Glomerular visceral epithelial cell (primary cell): Measurements from ENCODE around the gene CHID1.

ENCODE experiments used
- DNase-seq: peaks from one replicate; pipeline ENCODE4 v3.0.0-alpha.2; 2016; ENCODE audit errors: extremely low spot score

The CHID1 gene

DNA sequence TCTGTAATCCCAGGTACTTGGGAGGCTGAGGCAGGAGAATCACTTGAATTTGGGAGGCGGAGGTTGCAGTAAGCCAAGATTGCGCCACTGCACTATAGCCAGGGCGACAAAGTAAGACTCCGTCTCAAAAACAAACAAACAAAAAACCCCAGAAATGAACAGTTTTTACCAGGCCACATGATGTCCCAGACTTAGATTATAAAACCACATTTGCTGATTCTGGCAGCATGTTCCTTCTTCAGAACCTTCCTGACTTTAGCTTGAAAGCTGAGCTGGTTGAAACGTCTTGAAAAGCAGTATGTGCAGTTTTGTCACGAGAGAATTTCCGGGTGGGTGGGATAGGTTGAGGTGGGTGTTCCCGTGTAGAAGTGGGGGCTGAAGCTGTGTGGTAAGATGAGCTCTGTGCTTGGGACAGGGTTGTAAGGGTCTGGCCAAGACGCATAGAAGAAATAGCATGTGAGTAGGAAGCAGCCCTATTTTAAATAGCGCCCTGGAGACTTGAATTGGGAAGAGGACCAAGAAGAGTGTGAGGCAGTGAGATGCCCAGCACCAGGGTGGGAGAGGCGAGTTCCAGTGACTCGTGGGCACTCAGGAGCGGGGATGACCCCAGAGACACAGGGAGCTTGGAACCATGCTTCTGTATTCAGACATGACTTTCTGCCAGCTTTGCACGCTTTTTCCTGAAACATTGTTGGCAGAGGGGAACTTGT is 22.7 kb upstream of the CHID1 start:
- no peak for DNase-seq

DNA sequence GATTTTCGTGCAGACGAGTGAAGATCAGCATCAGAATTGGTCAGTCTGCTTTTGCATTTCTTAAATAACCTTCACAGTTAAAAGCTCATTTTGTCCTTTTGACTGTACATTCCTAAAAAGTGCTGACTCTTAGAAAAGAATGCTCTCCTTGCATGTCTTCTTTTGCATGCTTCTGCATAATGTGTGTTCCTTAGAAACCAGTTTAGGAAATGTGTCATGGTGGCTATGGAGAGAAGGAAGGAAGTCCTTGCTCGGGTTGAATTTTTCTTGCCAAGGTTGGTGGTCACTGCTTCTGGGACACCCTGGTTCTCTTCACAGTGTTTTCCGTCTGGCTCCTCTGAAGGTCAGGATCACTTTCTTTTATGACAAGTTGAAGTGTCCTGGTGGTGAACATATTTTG is 21.8 kb upstream of the CHID1 start:
- DNase-seq = no peak

DNA sequence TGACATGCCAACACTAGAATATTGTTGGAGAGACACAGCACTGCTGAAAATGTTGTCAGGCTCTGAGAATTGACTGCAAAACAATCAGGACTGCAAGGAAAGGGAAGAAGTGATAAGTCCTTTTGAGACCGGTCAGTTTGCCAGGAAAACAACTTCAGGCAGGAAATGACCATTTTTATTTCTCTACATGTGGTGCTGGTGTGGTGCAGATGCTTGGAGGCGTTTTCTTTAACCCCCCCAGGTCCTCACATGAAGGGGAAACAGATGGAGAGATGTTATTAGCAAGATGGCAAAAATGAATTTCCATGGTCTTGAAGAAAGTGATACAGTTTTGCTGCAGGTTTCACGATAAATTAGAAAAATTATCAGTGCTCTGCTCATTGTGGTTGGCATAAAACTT is 20.8 kb upstream of the CHID1 start:
- no peak for DNase-seq

DNA sequence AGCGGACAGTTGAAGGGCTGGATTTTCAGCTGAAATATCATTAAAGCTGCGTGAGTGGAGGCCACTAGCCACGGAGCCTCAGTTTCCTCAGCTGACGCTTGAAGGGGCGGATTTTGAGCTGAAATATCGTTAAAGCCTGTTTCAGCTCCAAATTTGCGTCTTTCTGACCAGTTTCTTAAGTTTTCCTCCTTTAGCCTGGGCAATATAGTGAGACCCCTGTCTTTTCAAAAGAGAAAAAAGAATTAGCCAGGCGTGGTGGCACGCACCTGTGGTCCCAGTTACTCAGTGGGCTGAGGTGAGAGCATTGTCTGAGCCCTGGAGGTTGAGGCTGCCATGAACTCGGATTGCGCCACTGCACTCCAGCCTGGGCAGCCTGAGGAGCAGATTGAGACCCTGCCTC is 18.8 kb upstream of the CHID1 start:
- no peak for DNase-seq

DNA sequence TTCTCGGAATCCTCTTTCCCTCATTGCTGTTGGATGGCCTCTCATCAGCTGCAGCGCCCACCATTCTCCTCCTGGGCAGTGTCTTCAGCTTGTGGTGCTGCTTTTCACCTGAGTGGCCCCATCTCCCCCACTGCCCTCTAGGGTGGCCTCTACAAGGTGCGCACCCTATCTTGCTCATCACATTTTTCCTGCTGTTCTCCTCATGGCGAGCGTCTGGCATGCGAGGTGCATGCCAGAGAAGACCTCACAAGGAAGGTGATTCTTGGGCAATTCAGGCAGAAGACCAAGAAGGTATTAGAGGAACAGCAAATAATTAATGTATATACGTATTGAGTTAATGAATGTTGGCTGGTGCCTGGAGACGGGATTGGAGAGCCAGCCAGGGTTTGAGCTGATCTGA is 18.2 kb upstream of the CHID1 start:
- DNase-seq = no peak

DNA sequence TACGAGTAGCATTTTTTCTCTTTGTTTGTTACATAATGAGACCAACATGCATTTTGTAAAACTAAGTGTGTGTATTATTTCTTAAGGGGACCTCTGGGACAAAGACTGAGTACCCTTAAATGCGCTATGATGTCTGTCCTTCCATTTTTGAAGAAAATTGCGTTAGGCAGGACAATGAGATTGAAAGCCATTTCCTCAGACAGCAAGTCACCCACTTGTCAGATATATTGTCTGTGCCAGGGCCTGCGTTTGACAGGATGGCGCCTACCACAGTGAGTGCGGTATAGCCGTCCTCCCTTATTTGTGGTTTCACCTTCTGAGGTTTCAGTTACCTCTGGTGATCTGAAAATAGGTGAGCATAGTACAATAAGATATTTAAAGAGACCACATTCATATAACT is 17.3 kb upstream of the CHID1 start:
- no peak for DNase-seq

DNA sequence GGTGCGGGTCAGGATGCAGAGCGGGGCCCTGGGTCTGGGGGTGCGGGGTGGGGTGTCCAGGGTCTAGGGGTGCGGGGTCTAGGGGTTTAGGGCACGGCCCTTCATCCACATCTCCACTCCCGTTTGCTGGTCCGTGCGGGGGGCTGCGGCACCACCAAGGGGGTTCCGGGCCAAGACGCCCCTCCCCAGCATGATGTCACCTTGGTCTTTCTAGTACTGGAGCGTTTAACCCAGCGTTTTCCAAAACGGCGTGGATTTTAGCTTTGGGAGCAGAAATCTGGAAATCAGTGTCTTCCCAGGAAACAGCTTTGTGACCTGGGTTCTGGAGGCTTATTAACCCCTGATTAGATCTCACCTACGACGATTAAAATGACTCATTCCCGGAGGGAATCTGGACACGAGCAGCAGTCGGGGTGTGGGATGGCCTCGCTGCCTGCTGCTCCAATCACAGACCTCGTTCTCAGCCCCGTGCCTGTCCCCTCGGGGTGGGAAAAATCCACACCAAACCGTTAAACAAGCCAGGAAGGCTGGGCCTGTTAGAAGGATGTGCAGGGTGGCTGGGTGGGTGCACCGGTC is 15.8 kb upstream of the CHID1 start:
- DNase-seq = peak; percentile 65

DNA sequence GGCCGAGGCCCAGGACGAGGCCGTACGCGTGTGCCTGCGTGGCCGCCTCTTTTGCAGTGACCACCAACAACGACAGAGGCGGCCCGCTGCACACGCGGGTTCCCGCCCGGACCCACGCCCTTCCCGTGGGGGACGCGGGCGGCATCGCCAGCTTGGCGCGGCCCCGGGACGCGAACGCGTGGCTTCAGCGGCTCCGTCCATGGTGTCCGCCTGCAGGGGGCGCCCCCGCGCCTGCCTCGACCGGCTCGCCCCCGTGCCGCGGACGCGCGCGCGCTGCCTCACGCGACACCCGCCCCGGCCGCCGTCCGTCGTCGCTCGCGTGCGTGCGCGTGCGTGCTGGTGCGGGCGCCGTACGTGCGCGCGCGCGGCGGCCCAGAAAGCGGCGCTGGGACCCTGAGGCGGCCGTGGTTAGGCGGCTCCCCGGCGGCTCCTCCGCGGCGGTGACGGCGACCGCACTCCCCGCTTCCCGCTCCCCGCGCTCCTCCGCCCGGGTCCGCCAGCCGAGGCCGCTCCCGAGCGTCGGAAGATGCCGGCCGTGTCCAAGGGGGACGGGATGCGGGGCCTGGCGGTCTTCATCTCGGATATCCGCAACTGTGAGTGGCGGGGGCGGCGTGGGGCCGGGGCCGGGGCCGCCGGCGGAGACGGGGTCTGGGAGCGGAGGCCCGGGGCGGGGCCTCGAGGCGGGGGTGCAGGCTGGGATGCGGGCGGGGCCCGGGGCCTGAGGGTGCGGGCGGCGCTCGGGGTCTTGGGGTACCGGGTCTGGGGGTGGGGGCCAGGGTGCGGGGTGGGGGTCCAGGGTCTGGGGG is 15.1 kb upstream of the CHID1 start, which contains the start of gene AP2A2:
TSS of gene AP2A2 (plus strand) at position 375 of the 806 bp plus-strand sequence. CDS start at position 527, 152 bp downstream.
- DNase-seq = peak; percentile 89

DNA sequence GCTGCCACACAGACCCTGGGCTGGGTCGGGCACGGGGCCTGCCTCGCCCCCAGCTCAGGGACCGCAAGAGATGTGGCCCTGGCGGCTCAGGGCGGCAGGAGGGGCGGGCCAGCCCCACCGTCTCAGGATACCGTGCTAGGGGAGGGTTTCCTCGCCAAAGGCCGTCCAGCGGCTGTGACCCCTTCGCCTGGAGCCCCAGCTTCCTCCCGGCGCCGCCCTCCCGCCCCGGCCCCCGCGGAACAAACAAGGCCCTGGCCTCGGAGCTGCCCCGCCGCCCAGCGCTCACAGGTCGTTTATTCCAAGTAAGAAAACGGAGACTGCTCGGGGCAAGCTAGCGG is 14.5 kb upstream of the CHID1 start:
- DNase-seq = no peak

DNA sequence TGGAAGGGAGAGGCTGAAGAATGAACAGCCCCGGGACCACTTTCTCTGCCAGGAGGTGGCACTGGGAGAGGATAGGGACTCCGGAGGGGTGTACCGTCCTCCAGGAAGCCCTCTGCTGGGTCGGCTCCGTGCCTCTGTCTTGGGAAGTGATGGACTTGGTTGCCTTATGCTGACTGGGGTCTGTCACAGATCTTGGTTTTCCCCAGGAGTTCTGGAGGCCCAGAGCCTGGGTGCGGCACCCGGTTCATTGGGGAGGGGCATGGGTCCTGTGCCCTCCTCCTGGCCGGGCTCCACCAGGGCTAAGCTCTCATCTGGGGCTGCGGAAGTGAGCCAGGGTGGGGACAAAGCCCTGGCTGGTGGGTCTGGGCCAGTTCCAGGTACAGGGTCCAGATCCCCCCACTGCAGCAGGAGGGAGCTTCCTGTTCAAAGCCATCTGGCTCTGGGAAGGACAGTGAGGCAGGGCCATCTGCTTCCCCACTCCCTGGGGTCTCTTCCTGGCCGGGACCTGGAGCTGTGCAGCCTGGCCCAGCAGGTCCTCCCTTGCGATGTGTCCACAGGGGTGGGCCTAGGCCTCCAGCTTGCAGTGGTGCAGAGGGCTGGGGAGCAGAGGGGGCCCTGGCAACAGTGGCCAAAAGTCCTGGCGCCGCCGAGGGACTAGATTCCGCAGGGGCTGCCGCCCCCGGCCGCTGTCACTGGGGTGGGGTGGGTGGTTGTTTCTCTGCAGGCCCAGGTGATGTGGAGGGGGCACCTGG is 14.0 kb upstream of the CHID1 start:
- DNase-seq = no peak

DNA sequence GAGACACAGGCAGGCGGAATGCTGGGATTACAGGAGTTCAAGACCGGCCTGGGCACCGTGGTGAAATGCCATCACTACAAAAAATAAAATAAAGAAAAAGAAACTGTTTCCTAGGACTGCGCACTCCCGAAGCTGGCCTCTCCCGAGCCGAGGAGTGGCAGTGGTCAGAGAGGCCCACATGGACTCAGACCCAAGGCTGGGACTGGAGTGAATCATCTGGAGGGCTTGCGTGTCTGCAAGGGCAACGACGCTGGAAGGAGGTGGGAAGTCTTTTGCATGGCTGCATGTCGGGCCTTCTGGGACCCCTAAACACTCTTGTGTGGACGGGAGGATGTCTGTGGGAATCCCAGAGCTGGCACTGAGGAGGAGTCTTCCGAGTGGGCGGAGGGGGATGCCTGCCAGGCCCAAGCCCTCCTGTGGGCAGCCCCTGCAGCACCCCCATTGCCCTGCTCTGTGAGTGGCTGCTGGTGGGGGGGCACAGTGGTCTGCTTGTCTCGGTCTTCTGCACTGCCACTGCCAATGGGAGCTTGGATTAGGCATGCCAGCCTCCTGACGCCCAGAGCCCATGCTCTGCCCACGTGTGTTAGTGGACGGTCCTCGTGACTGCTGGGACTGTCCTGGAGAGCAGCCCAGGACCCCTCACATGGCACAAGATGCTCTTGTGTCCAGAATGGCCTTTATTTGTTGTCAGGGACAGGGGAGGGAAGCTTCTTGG is 13.2 kb upstream of the CHID1 start:
- DNase-seq = no peak

DNA sequence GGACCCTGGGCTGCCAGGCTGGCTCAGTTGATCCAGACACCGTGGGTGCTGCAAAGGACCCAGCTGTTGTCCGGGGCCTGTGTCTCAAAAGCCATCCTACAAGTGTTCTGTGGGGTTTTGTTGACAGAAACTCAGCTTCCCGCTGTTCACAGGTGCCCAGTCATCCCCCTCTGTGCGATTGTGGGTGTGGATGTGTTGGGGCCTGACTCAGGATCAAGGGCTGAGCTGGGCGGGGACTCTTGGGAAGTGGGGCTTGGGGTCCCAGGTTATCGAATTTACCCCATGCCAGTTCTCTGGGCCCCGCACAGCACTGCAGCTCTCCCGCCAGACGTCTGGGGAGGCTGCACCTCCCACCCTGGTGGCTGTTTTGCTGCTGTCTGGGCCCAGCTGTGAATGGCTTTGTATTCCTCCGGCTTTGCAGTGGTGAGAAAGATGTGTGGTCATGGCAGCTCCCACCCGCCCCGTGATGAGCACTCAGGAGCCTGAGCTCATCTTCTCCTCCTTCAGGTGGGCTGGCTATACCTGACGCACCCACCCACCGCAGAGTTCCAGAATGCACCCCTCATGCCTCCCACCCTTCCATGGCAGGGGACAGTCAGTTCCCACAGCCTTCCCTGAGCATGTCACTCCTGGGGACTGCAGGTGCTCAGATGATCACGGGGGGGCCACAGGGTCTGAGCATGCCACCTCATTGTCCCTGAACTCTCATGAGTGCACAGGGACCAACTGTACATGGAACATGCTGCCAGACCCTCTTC is 11.5 kb upstream of the CHID1 start:
- DNase-seq = no peak

DNA sequence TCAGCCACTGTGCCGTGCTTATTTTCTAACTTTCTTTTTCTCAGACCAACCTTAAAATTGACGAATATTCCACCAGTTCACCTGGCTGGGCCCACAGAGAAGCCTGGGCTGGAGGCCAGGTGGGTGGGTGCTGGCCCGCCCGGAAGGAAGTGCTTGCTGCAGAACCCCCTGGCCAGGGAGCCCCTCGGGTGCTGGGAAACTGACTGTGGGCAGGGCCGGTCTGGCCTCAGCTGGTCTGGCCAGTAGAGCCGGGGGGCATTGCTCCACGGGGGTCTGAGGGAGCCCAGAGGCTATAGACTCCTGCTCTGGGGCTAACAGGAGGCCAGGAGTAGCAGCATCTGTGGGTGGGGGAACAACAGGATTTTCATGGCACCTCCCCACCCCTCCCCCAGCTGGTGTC is 6.8 kb upstream of the CHID1 start:
- no peak for DNase-seq

DNA sequence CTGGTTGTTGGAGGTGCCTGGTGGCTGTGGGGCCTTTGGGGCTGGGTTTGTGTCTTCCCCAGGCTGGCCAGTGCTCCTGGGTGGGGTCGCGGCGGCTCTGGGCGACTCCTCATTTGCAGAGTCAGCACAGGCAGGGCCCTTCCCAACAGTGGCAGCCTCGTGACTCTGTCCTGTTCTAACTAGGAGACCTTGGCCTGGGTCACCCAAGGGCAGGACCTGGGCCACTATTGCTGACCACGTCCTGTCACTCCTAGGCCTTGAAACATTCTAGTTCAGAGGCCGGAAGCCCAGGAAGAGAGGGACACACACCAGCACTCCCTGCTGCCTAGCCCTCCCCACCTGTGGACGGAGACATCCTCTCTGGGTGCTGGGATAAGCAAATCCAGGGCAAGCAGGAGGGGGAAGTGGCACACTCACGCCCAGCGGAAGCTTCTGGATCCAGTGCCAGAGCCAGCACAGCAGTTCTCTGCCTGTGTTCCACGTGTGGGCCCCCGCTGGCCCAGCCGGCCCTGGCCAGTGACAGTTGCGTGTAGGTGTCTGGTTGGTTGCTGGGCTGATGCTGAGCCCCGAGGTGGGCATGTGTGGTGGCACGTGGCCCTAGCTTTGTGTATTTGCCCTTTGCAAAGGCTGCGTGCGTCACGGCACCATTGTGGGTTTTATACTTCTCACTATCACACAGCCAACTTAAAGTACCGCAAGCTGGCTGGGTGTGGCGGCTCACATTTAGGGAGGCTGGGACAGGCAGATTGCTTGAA is 4.3 kb upstream of the CHID1 start:
- DNase-seq = no peak

DNA sequence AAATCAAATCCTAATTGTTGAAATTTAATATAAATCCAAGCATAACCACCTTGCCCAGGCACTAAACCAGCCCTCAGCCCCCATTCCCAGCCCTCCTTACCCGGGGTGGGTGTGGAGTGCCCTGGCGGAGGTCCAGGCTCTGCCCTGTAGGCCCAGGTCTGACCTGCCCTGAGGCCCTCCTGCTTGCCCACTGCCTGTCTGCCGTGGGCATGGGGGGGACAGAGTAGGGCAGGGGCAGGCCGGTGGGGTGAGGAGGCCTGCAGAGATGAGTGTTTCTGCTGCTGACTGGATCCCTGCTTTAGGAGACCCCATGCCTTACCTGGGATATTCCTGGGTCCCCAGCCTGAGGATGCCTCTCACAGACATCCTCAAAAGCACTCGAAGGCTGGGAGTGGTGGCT is 3.6 kb upstream of the CHID1 start:
- DNase-seq = no peak

DNA sequence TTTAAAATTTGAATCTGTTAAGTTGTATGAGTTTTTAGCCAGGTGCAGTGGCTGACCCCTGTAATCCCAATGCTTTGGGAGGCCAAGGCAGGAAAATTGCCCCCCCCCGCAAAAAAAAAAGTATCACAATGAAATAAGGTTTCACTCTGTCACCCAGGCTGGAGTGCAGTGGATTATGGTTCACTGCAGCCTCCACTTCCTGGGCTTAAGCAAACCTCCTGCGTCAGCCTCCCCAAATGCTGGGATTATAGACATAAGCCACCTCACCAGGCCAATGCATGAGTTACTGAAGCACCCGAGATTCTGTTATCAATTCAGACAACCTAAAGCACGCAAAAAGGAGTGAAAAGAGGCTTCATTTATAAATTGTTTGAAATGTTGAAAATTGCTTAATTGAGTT is 2.4 kb upstream of the CHID1 start:
- DNase-seq = no peak

DNA sequence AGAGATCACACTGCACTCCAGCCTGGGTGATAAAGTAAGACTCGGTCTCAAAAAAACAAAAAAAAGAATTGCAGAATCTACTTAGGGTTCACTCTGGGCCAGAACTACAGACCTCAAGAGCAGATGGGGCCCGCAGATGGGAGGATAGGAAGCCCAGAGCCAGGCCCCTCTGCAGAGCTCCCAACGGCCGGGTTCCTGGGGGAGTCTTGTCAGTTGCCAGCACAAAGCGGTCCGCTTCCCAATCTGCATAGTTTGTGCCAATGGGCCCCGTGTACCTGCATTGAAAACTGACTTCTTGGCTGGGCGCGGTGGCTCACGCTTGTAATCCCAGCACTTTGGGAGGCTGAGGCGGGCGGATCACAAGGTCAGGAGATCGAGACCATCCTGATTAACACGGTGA is 1.7 kb upstream of the CHID1 start:
- no peak for DNase-seq

DNA sequence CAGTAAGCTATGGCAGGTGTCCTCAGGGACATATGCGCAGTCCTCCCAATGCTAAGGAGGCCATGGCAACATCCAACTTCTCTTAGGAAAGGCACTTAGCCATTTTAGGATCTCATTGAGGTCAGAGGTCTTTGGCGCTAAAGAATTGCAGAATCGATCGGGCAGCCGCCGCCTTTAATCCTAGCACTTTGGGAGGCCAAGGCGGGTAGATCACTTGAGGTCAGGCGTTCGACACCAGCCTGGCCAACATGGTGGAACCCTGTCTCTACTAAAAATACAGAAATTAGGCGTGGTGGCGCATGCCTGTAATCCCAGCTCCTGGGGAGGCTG is 1.2 kb upstream of the CHID1 start:
- no peak for DNase-seq

DNA sequence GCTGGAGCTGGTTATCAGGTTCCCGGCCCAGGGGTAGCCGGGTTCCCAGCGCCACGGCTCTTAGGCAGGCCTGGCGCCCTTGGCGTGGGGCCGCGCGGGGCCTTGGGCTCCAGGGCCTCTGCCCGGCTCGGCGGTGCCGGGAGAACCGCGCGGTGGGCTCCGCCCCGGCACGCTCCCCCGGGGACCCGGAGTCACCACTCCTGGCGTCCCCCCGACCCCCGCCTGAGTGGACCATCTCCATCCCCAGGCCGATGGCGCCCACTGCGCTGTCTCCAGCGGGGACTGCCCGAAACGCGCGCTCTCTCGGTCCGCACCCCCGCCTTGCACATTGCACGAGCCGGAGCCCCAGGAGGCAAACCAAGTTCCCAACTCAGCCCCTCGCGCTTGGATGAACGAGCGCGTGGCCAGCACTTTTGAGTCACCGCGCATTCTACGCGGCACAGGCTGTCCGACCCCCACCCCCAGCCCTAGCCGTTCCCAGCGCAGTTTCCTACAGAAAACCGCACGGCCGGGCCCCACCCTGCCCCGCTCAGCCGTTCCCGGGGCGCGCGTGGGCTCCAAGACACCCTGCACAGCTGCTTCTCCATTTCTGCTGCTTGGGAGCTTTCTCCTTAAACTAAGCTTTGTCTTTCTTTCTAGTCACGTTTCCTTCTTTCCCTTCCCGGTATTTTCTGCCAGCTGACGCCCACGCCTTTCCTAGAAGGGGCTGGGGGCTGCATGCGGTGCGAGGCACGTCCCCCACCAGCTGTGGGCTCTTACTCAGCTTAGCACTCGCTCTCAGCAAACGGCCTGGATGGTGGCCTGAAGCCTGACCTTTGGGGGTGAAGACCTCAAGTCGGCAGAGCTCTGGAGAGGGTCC is 650 bp upstream of the CHID1 start:
- DNase-seq = peak; percentile 73
